SKM-1 (cell line): Measurements from ENCODE around the gene NR1D2.
A peak's percentile ranks its signal among the peaks of the same experiment; 100 is the strongest.

Source experiments
- DNase-seq: peaks from one replicate; lab custom pipeline; 2025; ENCODE audit not compliant: unreplicated experiment; lab: John Stamatoyannopoulos, UW

The NR1D2 gene

DNA sequence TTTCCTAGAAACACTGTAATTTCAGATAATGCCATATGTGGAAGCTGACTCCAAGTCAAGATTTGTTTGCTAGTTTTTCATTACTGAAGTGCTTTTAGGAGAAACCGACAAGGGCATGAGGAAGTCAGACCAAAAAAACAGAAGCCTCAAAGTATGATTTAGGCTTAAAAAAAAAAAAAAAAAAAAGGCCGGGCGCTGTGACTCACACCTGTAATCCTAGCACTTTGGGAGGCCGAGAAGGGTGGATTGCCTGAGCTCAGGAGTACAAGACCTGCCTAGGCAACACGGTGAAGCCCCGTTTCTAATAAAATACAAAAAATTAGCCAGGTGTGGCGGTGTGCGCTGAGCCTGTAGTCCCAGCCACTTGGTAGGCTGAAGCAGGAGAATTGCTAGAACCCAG lies 16.6 kb upstream of the NR1D2 start:
- DNase-seq, result no peak

GRCh38 chr3:23931597-23931996 lies 13.5 kb upstream of the NR1D2 start:
- no peak for DNase-seq

DNA sequence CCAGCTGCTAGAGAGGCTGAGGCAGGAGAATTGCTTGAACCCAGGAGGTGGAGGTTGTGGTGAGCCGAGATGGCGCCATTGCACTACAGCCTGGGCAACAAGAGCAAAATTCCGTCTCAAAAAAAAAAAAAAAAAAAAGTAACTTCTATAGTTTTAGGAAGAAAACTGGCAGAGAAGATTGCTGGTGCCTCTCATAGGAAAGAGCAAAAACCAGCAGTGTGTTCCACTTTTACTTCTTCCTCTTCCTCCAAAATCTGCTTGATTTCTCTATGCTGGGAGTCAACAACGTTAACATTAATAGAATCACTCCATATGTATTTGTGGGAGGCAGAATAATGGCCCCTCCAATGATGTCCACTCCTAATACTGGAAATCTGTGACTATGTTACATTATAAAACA lies 12.5 kb upstream of the NR1D2 start:
- DNase-seq, result no peak

DNA sequence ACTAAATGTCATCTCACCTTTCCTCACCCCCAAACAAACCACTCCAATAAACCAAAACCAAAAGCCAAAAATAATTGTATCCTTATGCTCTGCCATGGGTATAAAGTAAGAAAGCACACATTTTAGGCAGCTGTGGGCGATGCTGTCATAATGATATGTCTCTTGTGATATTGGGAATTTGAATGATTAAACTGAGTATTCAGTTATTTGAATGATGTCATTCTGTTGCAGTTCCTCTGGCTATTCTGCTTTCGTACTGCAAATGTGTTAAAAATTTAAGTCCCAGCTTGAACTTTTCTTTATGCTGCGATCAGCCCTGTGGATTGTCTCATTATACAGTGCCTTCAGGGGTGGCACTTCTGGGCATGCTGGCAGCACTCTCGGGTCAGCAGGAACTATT lies 10.8 kb upstream of the NR1D2 start:
- no peak for DNase-seq

- DNase-seq, result no peak
Observed at GRCh38 chr3:23937296-23937695, 7.8 kb upstream of the NR1D2 start.

DNA sequence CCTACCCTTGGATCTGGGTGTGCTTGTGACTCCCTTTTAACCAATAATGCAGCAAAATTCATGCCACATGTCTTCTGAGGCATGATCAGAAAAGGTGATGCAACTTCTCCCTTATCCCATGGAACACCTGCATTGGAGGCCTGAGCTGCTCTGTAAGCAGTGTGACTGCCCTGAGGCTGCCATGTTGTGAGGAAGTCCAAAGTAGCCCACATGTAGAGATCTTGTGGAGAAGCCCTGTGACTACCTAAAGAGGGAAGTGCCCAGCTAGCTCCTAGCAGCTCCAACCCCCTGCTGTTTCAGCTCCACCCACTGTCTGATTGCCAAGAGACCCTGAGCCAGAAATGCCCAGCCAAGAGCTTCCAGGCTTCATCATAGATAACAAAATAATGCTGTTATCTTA lies 6.4 kb upstream of the NR1D2 start:
- no peak for DNase-seq

DNA sequence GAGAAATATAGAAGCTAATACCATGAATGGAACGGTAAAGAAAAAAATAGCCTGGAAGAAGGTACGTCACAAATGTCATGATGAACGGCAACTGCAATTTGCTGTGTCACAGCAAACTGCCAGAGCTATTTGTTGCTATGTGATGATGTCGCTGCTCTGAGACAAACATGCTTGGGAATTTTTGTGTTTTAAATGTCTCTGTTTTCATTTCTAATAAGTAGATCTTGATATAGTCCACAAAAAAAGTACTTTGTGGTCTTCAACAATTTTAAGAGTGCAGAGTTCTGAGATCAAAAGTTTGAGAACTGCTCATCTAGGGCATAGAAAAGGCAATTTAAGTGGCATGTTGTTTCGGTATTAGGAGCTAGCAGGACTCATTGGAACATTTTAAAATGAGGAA lies 4.3 kb upstream of the NR1D2 start:
- DNase-seq, result no peak

- DNase-seq, result no peak
Observed at GRCh38 chr3:23941440-23941839, 3.6 kb upstream of the NR1D2 start.

- no peak for DNase-seq
Observed at GRCh38 chr3:23942546-23942945, 2.5 kb upstream of the NR1D2 start.

- DNase-seq, result no peak
Observed at GRCh38 chr3:23944007-23944783, 891 bp upstream of the NR1D2 start.

DNA sequence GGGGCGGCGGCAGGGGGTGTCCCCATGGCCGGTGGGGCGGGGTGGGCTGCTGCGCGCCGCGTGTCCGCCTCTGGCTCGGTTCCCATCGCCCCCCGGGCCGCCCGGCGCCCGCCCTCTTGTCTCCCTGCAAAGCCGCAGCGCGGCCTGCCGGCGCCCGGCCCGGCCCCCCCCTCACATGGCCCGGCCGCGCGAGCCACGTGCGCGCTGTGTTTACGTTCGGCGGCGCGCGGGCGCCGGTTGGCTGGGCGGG lies 502 bp downstream of the NR1D2 start:
- DNase-seq, result no peak

- DNase-seq, result peak; percentile 86
Observed at GRCh38 chr3:23945913-23946687, 1.0 kb downstream of the NR1D2 start.

- DNase-seq, result no peak
Observed at GRCh38 chr3:23948761-23949160, 3.7 kb downstream of the NR1D2 start.

GRCh38 chr3:23949784-23950183 lies 4.7 kb downstream of the NR1D2 start:
- DNase-seq, result no peak

GRCh38 chr3:23950293-23950692 lies 5.2 kb downstream of the NR1D2 start:
- DNase-seq, result no peak

GRCh38 chr3:23952646-23953045 lies 7.6 kb downstream of the NR1D2 start:
- DNase-seq, result no peak

GRCh38 chr3:23953523-23953922 lies 8.4 kb downstream of the NR1D2 start:
- no peak for DNase-seq

DNA sequence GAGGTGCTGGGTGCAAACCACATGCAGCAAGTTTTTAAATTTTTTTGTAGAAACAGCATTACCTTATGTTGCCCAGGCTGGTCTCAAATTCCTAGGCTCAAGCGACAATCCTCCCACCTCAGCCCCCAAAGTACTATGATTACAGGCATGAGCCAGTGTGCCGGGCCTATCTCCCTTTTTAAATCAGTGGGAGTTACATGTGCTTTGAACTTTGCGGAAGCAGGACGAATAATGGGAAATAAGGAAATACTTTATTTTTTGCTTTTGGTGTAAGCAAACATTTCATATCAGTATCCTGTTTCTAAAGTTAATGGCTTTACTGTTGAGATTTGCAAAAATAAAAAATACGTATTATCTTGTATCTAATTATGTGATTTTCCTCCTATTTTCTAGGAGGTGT lies 9.1 kb downstream of the NR1D2 start:
- no peak for DNase-seq

DNA sequence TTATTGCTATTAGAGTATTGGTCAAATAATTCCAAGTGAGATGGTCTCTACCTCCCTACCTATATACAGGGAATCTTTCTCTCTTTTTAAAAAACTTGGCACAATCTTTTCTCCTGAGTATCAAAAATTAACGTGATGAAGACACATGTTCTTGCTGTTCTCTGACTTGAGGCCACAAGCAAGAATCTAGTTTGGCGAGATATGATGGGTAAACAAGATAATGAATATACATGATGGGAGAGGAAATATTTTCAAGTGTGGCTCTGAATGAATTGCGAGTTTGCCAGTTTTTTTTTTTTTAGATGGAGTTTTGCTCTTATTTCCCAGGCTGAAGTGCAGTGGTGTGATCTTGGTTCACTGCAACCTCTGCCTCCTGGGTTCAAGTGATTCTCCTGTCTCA lies 11.6 kb downstream of the NR1D2 start:
- DNase-seq, result no peak

DNA sequence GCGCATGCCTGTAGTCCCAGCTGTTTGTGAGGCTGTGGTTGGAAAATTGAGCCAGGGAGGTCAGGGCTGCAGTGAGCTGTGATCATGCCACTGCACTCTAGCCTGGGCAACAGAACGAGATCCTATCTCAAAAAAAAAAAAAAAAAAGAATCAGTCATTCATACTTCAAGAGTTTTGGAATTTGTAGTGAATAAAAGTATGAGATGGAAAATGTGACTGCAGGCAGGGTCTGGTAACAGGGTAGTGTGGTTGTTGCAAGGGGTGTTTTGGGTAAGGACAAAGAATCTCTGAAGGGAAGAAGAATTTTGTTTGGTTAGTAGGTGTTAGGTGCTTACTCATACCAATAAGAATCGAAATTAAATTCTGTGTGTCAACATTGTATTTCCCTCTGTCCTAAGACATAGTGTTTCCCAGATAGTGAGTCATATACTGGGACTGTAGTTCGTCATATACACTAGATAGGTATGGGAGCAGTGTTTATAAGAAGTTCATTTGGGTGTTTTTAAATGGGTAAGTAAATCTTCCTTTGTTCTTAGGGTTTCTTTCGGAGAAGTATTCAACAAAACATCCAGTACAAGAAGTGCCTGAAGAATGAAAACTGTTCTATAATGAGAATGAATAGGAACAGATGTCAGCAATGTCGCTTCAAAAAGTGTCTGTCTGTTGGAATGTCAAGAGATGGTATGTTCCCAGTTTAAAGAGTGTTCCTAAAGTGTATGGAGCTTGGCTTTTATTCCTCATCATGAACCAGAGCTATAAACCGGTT lies 14.2 kb downstream of the NR1D2 start:
- no peak for DNase-seq

DNA sequence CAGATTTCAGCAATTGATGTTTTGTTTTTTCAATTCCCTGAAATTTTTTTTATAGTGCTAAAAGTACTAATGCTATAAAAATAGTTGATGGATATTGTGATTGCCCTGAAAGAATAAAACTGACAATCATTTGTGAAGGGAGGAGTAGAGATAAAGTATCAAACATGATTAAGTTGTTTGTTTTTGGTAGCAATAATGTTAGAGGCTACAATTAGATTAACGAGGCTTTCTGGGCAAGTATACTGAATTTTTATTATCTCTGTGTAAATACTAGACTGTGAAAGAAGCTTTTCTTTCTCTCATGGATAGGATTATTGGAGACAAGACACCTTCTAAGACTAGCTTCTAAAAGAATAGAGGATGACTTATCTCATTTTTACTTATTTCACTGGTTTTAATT lies 15.6 kb downstream of the NR1D2 start:
- no peak for DNase-seq

- DNase-seq, result no peak
Observed at GRCh38 chr3:23961066-23961465, 16.0 kb downstream of the NR1D2 start.
